Effector memory CD8-positive, alpha-beta T cell (primary cell): Measurements from ENCODE around the gene CYP11A1.
"Not testable (repeated sequence)": the region's sequence is repeated elsewhere in the genome, so short reads cannot be mapped to it uniquely, and the experiment has no call there.

ENCODE experiments used
- ATAC-seq: fragments of 150-1000 bp; cut with Tn5 transposase; replicated peaks from 2 replicates; pipeline ENCODE4 v1.10.0; 2021; ENCODE audit warnings: mild to moderate bottlenecking, moderate library complexity
- DNase-seq, 3 experiments: peaks; one replicate each; pipeline ENCODE4 v3.0.0; 2021
- H3K27ac Mint-ChIP-seq, 2 donors: one replicate each; pipeline ENCODE4 v1.8.0; 2022; ENCODE audit warnings: mild to moderate bottlenecking in 2 of 2, mixed read lengths in 2 of 2, moderate library complexity in 2 of 2
- H3K27me3 Mint-ChIP-seq, 2 donors: one replicate each; pipeline ENCODE4 v1.8.0; 2022; ENCODE audit warnings: mixed read lengths in 2 of 2
- H3K36me3 Mint-ChIP-seq: one replicate; pipeline ENCODE4 v1.8.0; 2022; ENCODE audit warnings: mild to moderate bottlenecking, moderate library complexity, mixed read lengths; ENCODE audit not compliant: insufficient read depth
- H3K4me1 Mint-ChIP-seq, 2 donors: one replicate each; pipeline ENCODE4 v1.8.0; 2022; ENCODE audit warnings: low read depth in 2 of 2, mixed read lengths in 2 of 2
- H3K4me3 Mint-ChIP-seq, 2 donors: one replicate each; pipeline ENCODE4 v1.8.0; 2022; ENCODE audit warnings: mild to moderate bottlenecking in 2 of 2, mixed read lengths in 2 of 2, moderate library complexity in 2 of 2
- H3K9me3 Mint-ChIP-seq, 2 donors: one replicate each; pipeline ENCODE4 v1.8.0; 2022; ENCODE audit warnings: mixed read lengths in 2 of 2

CYP11A1 gene

DNA sequence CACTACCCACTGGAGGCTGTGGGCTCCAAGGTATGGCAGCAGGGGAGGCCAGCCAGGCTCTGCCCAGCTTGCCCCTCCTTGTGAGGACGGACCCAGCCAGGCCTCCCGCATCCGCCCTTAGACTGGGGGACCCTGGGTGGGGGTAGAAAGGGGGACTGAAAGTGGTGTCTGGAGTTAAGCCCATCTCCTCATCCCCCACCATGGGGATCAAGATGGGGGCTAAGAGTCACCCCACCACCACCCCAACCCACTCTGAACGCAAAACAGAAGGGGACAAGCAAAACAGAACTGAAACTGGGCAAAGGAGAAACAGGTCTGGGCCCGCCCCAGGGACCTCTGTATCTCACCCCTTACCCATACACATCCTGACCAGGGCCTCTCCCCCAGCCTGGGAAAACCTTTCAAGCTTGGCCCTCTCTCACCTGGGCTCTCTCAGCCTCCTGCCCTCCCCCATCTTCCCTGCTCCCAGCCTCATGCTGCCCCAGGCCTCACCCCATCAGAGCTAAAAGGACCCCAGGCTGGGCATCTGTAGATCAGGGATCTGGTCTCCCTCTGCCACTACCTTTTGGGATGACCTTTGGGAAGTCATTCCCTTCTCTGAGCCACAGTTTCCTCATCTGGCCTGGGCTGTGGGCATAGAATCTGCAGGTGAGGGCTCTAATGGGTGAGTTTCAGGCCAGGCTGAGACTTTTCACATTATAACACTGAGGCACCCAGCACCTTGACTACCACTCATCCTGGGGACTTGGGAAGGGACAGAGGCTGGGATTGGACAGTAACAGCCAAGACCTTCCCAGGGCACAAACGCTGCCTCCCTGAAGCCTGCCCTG lies 30.0 kb upstream of the CYP11A1 start:
- DNase-seq (no peak), ATAC-seq (no peak)
- Mint-ChIP-seq H3K36me3 (no peaks in the 10 kb centered on the region), H3K27ac (peak overlapping the region; percentile 57 to 88), H3K9me3 (no peaks in the 10 kb centered on the region), H3K27me3 (no peaks in the 10 kb centered on the region), H3K4me1 (peaks cover 29 to 62% of the 10 kb centered on the region in 2 donors), H3K4me3 (no peak overlapping the region)

DNA sequence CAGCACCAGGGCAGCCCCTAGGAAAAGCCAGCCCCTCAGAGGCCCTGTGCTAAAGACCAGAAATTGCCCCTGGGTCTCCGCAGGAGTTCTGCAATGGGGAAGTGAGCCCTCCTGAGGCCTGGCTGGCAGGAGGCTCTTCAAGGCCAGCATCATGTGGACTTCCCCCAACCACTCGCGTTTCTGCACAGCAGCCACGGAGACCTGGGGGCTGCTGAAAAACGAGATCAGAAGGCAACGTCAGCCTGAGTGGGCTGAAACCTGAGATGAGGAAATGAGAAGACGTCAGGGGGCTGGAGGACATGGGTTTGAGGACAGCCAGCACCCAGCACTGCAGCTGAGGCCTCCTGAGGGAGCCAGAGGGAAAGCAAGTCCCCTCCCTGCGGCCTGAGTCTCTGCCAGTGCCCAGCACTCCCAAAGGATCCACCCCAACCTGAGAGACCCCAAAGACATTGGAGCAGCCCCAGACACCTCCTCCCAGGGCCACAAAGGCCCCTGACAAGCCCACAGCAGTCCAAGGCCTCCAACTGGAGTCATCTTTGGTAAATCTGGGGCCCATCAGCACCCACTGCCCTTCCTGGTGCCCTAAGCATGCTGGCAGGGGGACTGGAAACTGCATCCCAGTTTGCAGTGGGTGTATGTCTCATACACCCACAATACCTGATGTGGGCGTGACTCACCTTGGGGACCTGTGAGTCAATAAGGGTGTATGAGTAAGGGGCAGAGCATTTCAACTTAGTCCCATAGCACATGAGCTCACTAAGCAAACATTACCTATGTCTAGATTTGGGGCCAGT lies 29.2 kb upstream of the CYP11A1 start:
- peak overlapping the region; percentile 57 to 90 for H3K27ac Mint-ChIP-seq
- H3K36me3 Mint-ChIP-seq = no peaks in the 10 kb centered on the region
- peak; percentile 47 for ATAC-seq
- no peak for DNase-seq
- peaks cover 26 to 62% of the 10 kb centered on the region in 2 donors for H3K4me1 Mint-ChIP-seq
- no peaks in the 10 kb centered on the region for H3K27me3 Mint-ChIP-seq
- H3K4me3 Mint-ChIP-seq = no peak overlapping the region
- no peaks in the 10 kb centered on the region for H3K9me3 Mint-ChIP-seq

DNA sequence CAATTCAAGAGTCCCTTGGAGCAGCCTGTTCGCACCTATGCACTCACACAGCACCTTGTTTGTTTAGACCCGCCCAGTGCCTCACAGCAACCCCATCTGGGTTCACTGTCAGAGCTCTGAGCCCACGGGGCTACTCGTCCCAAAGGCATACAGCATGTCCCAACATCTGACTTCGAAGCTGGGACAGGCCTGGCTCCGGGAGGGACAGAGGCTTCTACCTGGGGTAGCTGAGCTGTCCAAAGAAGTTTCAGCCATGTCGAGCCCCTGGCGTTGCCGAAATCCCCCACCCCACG lies 28.6 kb upstream of the CYP11A1 start:
- no peak overlapping the region for H3K4me3 Mint-ChIP-seq
- ATAC-seq (no peak), DNase-seq (no peak)
- no peaks in the 10 kb centered on the region for H3K9me3 Mint-ChIP-seq
- H3K4me1 Mint-ChIP-seq = peaks cover 22 to 60% of the 10 kb centered on the region in 2 donors
- H3K27me3 Mint-ChIP-seq = no peaks in the 10 kb centered on the region
- no peaks in the 10 kb centered on the region for H3K36me3 Mint-ChIP-seq
- H3K27ac Mint-ChIP-seq = peak overlapping the region; percentile 57 to 90

DNA sequence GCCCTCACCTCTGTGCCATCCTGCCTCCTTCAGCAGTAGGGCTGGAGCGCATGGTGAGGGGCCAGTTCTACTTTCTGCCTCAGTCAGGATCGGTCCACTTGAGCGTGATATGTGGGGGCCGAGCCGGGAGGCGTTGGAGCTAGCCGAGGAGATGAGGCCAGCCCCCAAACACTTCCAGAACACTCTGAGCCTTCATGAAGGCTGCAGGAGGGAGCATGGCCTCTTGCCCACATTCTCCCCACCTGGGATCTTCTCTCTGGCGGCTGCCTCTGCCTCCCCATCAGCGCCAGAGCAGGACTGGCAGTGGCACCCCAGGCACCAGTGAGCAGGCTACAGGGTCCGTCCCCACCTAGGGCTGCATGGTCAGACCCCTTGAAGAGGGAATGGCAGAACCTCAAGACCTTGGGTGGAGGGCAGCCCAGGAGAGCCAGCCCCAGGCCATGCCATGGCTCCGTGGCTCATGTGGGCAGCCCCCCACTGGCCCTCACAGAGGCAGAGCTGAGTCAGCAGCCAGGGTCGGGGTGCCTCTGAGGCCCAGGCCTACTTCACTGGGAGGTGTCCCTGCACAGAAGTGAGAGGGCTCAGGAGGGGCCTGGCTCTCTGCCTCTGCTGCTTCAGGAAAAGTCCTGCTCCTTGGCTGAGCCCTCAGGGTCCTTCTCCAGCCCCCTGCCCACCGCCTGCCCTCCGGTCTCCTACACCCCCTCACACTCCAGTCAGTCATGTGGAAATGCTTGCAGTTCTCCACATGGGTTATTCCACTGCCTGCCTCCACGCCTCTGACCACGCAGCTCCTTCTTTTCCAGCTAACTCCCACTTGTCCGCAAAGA lies 28.1 kb upstream of the CYP11A1 start:
- ATAC-seq (no peak), DNase-seq (no peak)
- Mint-ChIP-seq H3K27me3 (no peaks in the 10 kb centered on the region), H3K4me3 (no peak overlapping the region), H3K36me3 (no peaks in the 10 kb centered on the region), H3K9me3 (no peaks in the 10 kb centered on the region), H3K4me1 (peaks cover 19 to 55% of the 10 kb centered on the region in 2 donors), H3K27ac (peak overlapping the region; percentile 57 to 90)

DNA sequence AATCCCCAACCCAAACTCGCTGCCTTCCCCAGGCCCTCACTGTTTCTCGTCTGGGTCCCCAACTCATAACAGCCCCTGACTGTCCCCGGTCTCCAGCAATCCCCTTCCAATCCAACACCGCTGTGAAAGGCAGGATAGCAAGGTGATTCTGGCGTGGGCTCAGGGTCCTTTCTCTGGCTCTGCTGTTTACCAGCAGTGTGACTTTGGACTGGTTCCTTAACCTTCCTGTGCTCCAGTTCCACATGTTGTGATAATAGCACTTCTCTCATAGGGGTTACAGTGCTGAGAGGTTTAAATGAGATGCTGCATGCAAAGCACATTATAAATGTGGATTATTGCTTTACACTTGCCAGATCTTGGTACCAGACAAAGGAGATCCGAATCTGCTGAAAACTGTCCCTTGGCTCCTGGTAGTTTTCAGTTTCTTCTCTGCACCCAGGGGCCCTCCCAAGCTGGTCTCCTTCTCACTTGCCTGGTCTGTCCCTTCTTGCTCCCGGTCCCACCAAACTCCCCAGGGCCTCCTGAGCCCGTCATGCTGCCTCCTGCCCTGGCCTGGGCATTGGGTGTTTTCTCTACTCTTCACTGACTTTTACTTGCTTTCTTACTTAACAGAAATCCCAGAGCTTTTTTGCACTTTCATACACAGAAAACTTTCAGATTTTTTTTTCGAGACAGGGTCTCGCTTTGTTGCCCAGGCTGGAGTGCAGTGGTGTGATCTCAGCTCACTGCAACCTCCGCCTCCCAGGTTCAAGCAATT lies 26.8 kb upstream of the CYP11A1 start:
- ATAC-seq = no peak
- no peak for DNase-seq
- H3K36me3 Mint-ChIP-seq = no peaks in the 10 kb centered on the region
- no peaks in the 10 kb centered on the region for H3K27me3 Mint-ChIP-seq
- no peaks in the 10 kb centered on the region for H3K9me3 Mint-ChIP-seq
- H3K27ac Mint-ChIP-seq = peak overlapping the region in 1 of 2 donors; percentile 88
- H3K4me3 Mint-ChIP-seq = no peak overlapping the region
- H3K4me1 Mint-ChIP-seq = peaks cover 14 to 46% of the 10 kb centered on the region in 2 donors

DNA sequence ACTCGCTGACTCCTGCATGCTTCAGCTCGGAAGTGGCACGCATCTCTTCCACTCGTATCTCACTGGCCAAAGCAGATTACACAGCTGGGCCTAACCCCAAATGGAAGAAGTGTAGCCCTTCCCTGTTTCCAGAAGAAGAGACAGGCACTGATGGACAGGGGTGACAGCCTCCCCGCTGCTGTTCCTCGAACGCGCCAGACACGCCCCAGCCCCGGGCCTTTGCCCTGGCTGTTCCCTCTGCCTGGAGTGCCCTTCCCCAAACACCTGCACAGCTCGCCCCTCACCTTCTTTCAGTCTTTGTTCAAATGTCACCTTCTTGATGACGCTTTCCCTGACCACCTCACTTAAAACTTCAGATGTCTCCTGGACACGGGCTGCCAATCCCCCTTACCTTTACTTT lies 26.0 kb upstream of the CYP11A1 start:
- Mint-ChIP-seq H3K27me3 (no peaks in the 10 kb centered on the region), H3K4me1 (peaks cover 14 to 38% of the 10 kb centered on the region in 2 donors), H3K4me3 (no peak overlapping the region), H3K36me3 (no peaks in the 10 kb centered on the region), H3K27ac (peak overlapping the region in 1 of 2 donors; percentile 88), H3K9me3 (no peaks in the 10 kb centered on the region)
- DNase-seq (no peak), ATAC-seq (no peak)

DNA sequence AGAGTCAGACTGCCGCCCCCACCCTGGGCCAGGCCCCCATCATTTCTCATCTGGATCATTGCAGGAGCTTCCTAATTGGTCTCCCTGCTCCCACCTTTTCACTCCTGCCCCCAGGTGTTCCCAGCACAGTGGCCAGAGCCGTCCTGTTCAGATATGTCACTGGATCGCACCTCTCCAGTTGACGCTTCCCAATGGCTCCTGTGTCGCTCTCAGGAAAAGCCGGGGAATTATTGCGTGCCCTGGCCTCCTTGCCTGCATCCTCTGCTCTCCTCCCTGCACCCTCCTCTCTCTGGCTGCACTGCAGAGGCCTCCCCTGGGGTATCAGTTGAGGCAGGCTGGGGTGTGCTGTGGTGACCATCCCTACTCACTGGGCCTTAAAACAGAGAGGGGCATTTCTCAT lies 25.5 kb upstream of the CYP11A1 start:
- no peaks in the 10 kb centered on the region for H3K36me3 Mint-ChIP-seq
- ATAC-seq (no peak), DNase-seq (no peak)
- H3K4me3 Mint-ChIP-seq = no peak overlapping the region
- no peaks in the 10 kb centered on the region for H3K9me3 Mint-ChIP-seq
- no peaks in the 10 kb centered on the region for H3K27me3 Mint-ChIP-seq
- peak overlapping the region; percentile 27 to 88 for H3K27ac Mint-ChIP-seq
- H3K4me1 Mint-ChIP-seq = peaks cover 13 to 32% of the 10 kb centered on the region in 2 donors

DNA sequence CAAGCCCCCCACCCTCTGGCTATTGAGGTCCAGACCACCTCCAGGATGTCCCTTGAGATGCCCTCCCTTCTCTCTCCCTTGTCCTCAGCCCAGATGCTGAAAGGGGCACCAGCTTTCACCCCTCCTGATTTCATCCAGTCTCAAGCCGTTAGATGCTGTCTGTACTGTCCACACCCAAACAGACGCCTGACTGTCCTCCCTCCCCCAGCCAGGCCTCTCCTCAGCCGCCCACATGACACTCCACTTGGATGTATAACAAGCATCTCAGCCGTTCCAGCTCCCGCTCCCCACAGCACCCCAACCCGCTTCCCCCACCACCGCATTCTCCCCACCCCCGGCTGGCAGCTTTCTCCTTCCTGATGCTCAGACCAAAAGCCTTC lies 25.0 kb upstream of the CYP11A1 start:
- ATAC-seq = no peak
- H3K4me3 Mint-ChIP-seq = no peak overlapping the region
- peaks cover 12 to 28% of the 10 kb centered on the region in 2 donors for H3K4me1 Mint-ChIP-seq
- no peak for DNase-seq
- no peaks in the 10 kb centered on the region for H3K36me3 Mint-ChIP-seq
- H3K27me3 Mint-ChIP-seq = no peaks in the 10 kb centered on the region
- H3K27ac Mint-ChIP-seq = peak overlapping the region; percentile 27 to 88
- H3K9me3 Mint-ChIP-seq = no peaks in the 10 kb centered on the region

DNA sequence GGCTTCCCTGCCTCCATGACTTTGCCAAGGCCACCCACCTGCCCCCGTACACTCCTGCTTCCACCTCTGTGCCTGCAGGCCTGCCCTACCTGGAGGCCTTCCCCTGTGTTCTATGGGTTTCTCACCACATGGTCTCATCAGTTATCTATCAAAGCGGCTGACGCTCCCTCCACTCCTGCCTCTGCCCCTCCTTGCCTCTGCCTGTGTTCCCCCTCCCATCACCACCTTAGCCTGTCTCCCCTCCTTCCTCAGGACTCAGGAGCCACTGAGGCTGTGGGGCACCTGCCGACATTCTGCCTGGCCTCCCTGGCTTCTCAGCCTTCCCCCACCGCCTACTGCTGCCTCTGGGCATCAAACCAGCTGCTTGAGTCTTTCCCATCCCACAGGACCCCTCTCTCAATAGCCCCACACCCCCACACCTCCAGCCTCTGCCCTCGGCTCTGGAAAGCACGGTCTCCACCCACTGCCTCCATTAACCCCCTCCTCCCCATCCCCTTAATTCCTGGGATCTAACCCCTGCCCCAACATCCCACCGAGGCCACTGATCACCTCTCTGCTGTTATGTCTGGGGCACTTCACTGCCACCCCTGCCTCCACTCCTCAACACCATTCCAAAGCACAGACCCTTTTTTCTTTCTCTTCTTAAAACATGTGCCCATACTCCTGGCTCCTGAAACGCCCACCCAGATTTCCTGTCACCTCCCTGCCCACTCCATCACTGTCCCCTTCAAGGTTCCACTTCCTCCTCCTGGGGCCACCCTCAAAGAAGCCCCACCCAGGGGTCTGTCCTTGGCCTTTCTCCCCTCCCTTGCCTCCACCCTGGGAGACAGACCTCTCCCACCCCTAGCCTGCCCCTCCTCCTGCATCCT lies 24.4 kb upstream of the CYP11A1 start:
- no peak overlapping the region for H3K4me3 Mint-ChIP-seq
- H3K9me3 Mint-ChIP-seq = no peaks in the 10 kb centered on the region
- DNase-seq = no peak

DNA sequence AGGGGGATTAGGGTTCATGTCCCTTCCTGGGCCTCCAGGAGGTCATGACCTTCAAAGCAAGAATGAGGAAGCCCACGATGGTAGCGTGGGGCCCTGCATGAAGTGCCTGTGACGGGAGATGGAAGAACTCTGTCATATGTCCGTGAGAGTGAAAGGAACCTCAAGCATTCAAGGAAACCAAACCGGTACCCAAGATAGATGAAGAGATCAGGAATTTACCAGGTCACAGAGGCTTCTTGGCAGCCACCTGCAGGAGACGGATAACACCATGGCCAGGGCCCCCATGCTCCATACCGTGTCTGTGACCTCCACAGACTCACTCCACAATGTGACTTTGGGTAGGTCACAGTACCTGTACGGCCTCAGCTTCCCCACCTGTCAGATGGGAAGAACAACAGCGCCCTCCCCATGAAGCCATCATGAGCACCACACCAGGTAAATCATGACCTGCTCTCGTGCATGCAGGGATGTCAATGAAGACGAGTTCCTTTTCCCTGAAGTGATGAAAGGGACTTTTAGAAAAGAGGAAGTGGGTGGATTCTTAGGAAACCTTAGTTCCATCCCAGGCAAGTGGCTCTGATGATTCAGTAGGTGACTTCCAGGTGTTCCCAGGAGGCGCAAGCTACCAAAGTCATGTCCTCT lies 23.3 kb upstream of the CYP11A1 start:
- no peaks in the 10 kb centered on the region for H3K9me3 Mint-ChIP-seq
- peak overlapping the region in 1 of 2 donors; percentile 88 for H3K27ac Mint-ChIP-seq
- no peaks in the 10 kb centered on the region for H3K36me3 Mint-ChIP-seq
- ATAC-seq (no peak), DNase-seq (no peak)
- H3K4me1 Mint-ChIP-seq = peaks cover 8 to 23% of the 10 kb centered on the region in 2 donors
- H3K27me3 Mint-ChIP-seq = no peaks in the 10 kb centered on the region
- no peak overlapping the region for H3K4me3 Mint-ChIP-seq

More for the DNA sequence above, 24.4 kb upstream of the CYP11A1 start:
- H3K36me3 Mint-ChIP-seq = no peaks in the 10 kb centered on the region
- H3K27me3 Mint-ChIP-seq = no peaks in the 10 kb centered on the region
- peaks cover 12 to 26% of the 10 kb centered on the region in 2 donors for H3K4me1 Mint-ChIP-seq
- ATAC-seq = no peak
- peak overlapping the region; percentile 27 to 88 for H3K27ac Mint-ChIP-seq

DNA sequence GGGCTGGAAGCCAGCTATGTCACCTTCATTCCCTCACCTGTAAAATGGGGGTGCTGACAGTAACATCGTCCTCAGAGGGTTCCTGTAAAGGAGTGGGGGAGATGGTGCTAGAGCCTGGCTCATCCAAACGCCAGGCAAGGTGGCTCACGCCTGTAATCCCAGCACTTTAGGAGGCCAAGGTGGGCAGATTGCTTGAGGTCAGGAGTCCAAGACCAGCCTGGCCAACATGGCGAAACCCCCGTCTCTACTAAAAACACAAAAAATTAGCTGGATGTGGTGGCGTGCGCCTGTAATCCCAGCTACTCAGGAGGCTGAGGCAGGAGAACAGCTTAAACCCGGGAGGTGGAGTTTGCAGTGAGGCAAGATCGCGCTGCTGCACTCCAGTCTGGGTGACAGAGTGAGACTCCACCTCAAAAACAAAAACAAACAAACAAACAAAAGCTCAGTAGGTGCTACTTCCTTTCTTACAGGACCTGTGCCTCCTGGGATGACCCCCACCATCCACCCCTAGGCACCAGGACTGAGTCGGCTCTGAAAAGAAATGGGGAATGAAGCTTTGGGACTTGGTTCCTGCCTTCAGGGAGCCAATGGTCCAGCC lies 22.7 kb upstream of the CYP11A1 start:
- H3K27me3 Mint-ChIP-seq, DNase-seq, H3K36me3 Mint-ChIP-seq, H3K9me3 Mint-ChIP-seq, H3K4me3 Mint-ChIP-seq, ATAC-seq: not testable (repeated sequence)
- Mint-ChIP-seq H3K27ac (peak overlapping the region in 1 of 2 donors; percentile 88), H3K4me1 (peaks cover 9 to 25% of the 10 kb centered on the region in 2 donors)
